ENCODE measurements around the gene DIP2C.

The DIP2C gene

DNA sequence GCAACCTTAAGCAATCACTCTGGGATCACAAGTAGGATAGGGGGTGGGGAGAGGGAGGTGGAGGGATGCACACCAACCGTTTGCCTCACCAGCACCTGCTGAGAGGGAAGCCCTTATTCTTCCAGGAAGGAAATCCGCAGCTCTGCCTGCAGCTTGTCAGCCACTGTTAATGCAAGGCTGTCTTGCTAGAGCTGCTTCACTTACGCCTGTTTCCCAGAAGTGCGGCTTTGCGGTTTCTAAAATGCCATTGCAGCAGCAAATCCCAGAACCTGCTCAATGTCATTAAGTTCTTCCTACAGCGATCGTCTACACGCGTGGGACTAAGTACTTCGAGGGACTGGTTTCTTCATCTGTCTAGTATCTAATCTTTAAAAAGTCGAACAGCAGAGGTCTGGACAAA lies 363.1 kb downstream of the DIP2C start:
- Histone ChIP-seq H3K4me3 (ENCODE audit: low read length, poor library complexity, severe bottlenecking) (no peak overlapping the region), H3F3A (ENCODE audit: low read depth) (no peaks in the 10 kb centered on the region), H3K9me2 (replicated peaks; ENCODE audit: low read depth, low read length) (no peaks in the 10 kb centered on the region), H2AFZ (ENCODE audit: low read length) (no peak overlapping the region), H3K9ac (ENCODE audit: low read depth, low read length, poor library complexity, severe bottlenecking) (no peak overlapping the region), H4K20me1 (ENCODE audit: insufficient read depth, low read length, poor library complexity, severe bottlenecking) (no peaks in the 10 kb centered on the region), H3K79me2 (ENCODE audit: insufficient read depth, low read length) (no peaks in the 10 kb centered on the region), H3K36me3 (ENCODE audit: insufficient read depth, low read length) (no peaks in the 10 kb centered on the region), H3K4me2 (ENCODE audit: low read depth, low read length, poor library complexity, severe bottlenecking) (peak overlapping the region; percentile 20), H3K9me3 (ENCODE audit: insufficient read depth, low read depth, low read length) (no peaks in the 10 kb centered on the region), H3K4me1 (ENCODE audit: insufficient read depth, low read length, poor library complexity, severe bottlenecking) (peaks cover 44% of the 10 kb centered on the region), H3K27me3 (ENCODE audit: insufficient read depth, low read length, poor library complexity, severe bottlenecking) (no peaks in the 10 kb centered on the region)
- no peak for TF ChIP-seq EZH2phosphoT487 (IDR thresholded peaks at IDR 0.05; ENCODE audit: borderline replicate concordance)
- TF ChIP-seq, protein P1, sequence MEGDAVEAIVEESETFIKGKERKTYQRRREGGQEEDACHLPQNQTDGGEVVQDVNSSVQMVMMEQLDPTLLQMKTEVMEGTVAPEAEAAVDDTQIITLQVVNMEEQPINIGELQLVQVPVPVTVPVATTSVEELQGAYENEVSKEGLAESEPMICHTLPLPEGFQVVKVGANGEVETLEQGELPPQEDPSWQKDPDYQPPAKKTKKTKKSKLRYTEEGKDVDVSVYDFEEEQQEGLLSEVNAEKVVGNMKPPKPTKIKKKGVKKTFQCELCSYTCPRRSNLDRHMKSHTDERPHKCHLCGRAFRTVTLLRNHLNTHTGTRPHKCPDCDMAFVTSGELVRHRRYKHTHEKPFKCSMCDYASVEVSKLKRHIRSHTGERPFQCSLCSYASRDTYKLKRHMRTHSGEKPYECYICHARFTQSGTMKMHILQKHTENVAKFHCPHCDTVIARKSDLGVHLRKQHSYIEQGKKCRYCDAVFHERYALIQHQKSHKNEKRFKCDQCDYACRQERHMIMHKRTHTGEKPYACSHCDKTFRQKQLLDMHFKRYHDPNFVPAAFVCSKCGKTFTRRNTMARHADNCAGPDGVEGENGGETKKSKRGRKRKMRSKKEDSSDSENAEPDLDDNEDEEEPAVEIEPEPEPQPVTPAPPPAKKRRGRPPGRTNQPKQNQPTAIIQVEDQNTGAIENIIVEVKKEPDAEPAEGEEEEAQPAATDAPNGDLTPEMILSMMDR (conservative IDR thresholded peaks at IDR 0.05; ENCODE audit: low read length): no peak

- H3K79me2 ChIP-seq (ENCODE audit: insufficient read depth, low read length): no peaks in the 10 kb centered on the region
- no peak overlapping the region for H3K4me3 ChIP-seq (ENCODE audit: low read length, poor library complexity, severe bottlenecking)
- no peaks in the 10 kb centered on the region for H3F3A ChIP-seq (ENCODE audit: low read depth)
- no peaks in the 10 kb centered on the region for H3K9me3 ChIP-seq (ENCODE audit: insufficient read depth, low read depth, low read length)
- H3K9me2 ChIP-seq (replicated peaks; ENCODE audit: low read depth, low read length): no peaks in the 10 kb centered on the region
- no peak overlapping the region for H2AFZ ChIP-seq (ENCODE audit: low read length)
- H3K4me2 ChIP-seq (ENCODE audit: low read depth, low read length, poor library complexity, severe bottlenecking): no peak overlapping the region
- H3K4me1 ChIP-seq (ENCODE audit: insufficient read depth, low read length, poor library complexity, severe bottlenecking): peaks cover 44% of the 10 kb centered on the region
- TF ChIP-seq, protein P1 (conservative IDR thresholded peaks at IDR 0.05; ENCODE audit: low read length): 0 out of 2 replicates have a peak, but pooled peaks have one; percentile 8
- no peak for TF ChIP-seq EZH2phosphoT487 (IDR thresholded peaks at IDR 0.05; ENCODE audit: borderline replicate concordance)
- H3K36me3 ChIP-seq (ENCODE audit: insufficient read depth, low read length): no peaks in the 10 kb centered on the region
- no peaks in the 10 kb centered on the region for H3K27me3 ChIP-seq (ENCODE audit: insufficient read depth, low read length, poor library complexity, severe bottlenecking)
- H4K20me1 ChIP-seq (ENCODE audit: insufficient read depth, low read length, poor library complexity, severe bottlenecking): no peaks in the 10 kb centered on the region
- no peak overlapping the region for H3K9ac ChIP-seq (ENCODE audit: low read depth, low read length, poor library complexity, severe bottlenecking)
These were observed 364.2 kb downstream of the DIP2C start for GRCh38 chr10:325282-325681.

DNA sequence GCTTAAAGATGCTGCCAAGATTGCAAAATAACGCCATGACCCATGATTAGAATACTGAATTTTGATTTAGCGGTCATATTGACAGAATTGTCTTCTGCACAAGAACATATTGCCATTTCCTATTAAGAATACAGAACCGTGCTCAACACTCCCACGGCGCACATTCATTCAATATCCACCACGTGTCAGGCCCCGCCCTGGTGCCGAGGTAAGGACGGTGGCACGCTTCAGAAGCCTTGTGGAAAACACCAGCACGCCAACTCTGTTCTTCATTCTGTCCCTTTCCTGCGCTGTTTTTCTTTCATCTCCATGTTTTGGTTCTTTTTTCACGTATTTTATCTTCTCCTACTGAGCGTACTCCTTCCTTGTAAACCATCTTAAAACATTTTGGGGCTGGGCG lies 364.9 kb downstream of the DIP2C start:
- Histone ChIP-seq H3K4me3 (ENCODE audit: low read length, poor library complexity, severe bottlenecking) (no peak overlapping the region), H3F3A (ENCODE audit: low read depth) (no peaks in the 10 kb centered on the region), H3K9ac (ENCODE audit: low read depth, low read length, poor library complexity, severe bottlenecking) (no peak overlapping the region), H3K4me2 (ENCODE audit: low read depth, low read length, poor library complexity, severe bottlenecking) (peak overlapping the region; percentile 61), H2AFZ (ENCODE audit: low read length) (no peak overlapping the region), H3K79me2 (ENCODE audit: insufficient read depth, low read length) (no peaks in the 10 kb centered on the region), H3K9me3 (ENCODE audit: insufficient read depth, low read depth, low read length) (no peaks in the 10 kb centered on the region), H3K36me3 (ENCODE audit: insufficient read depth, low read length) (no peaks in the 10 kb centered on the region), H3K4me1 (ENCODE audit: insufficient read depth, low read length, poor library complexity, severe bottlenecking) (peaks cover 38% of the 10 kb centered on the region), H3K9me2 (replicated peaks; ENCODE audit: low read depth, low read length) (no peaks in the 10 kb centered on the region), H4K20me1 (ENCODE audit: insufficient read depth, low read length, poor library complexity, severe bottlenecking) (no peaks in the 10 kb centered on the region), H3K27me3 (ENCODE audit: insufficient read depth, low read length, poor library complexity, severe bottlenecking) (no peaks in the 10 kb centered on the region)
- TF ChIP-seq, protein P1 (conservative IDR thresholded peaks at IDR 0.05; ENCODE audit: low read length): no peak
- TF ChIP-seq EZH2phosphoT487 (IDR thresholded peaks at IDR 0.05; ENCODE audit: borderline replicate concordance): no peak

All from Loucy (cell line).